Urinary bladder (tissue), 4 donors: ENCODE results near the gene KCNT1. TPM values are rescaled to one million over a fixed set of nuclear protein-coding genes. Genes with fewer than 3 reads are reported as not detected.

ENCODE experiments used
- DNase-seq: peaks from one replicate; pipeline ENCODE4 v3.0.0-alpha.2; 2015; ENCODE audit errors: extremely low spot score
- H3K27ac ChIP-seq: one replicate; pipeline ENCODE4 v1.5.1; 2013; ENCODE audit warnings: low read depth, mild to moderate bottlenecking, moderate library complexity
- H3K36me3 ChIP-seq: one replicate; pipeline ENCODE4 v1.6.1; 2013; ENCODE audit warnings: mild to moderate bottlenecking, moderate library complexity; ENCODE audit not compliant: insufficient read depth
- H3K4me1 ChIP-seq: one replicate; pipeline ENCODE4 v1.6.1; 2013; ENCODE audit warnings: mild to moderate bottlenecking, moderate library complexity; ENCODE audit not compliant: insufficient read depth
- H3K4me3 ChIP-seq: one replicate; pipeline ENCODE4 v1.5.1; 2013; ENCODE audit warnings: low read depth, low read length
- WGBS: extraction: QIAGEN DNeasy Blood & Tissue Kit; methylation state at CpG from one replicate; pipeline ENCODE4 v1.1.7; 2013; 5-methylcytosine and 5-hydroxymethylcytosine counted together
- polyA plus RNA-seq: library from polyadenylated mRNA; stranded (reverse); fragments of 200-250 nt; gene quantifications from one replicate; pipeline ENCODE4 v1.2.3, GENCODE V29; 2013
- total RNA-seq: library from RNA; depleted of rRNA; stranded (reverse); fragments of >200 nt; gene quantifications from one replicate; pipeline ENCODE4 v1.2.3, GENCODE V29; 2014
- donor health status: healthy with polysubstance abuse.
- donor health status: healthy.

Gene KCNT1
- total and polyA plus RNA-seq, 2 donors, result 0.37 to 0.58 TPM

- Histone ChIP-seq H3K4me3 (no peak overlapping the region), H3K4me1 (no peaks in the 10 kb centered on the region), H3K27ac (no peak overlapping the region), H3K36me3 (no peaks in the 10 kb centered on the region)
- 63% methylated on average over 16 of the region's 16 CpGs for WGBS
- no peak for DNase-seq
These were observed 21.9 kb upstream of the KCNT1 start for GRCh38 chr9:135680056-135680455.

GRCh38 chr9:135681161-135681560 is 20.8 kb upstream of the KCNT1 start:
- Histone ChIP-seq H3K36me3 (no peaks in the 10 kb centered on the region), H3K4me1 (no peaks in the 10 kb centered on the region), H3K4me3 (no peak overlapping the region), H3K27ac (no peak overlapping the region)
- DNase-seq, result no peak
- WGBS, result 86% methylated on average over 5 of the region's 5 CpGs

- Histone ChIP-seq H3K27ac (no peak overlapping the region), H3K36me3 (no peaks in the 10 kb centered on the region), H3K4me3 (no peak overlapping the region), H3K4me1 (no peaks in the 10 kb centered on the region)
- no peak for DNase-seq
- 53% methylated on average over 15 of the region's 15 CpGs for WGBS
These were observed 18.5 kb upstream of the KCNT1 start for GRCh38 chr9:135683401-135684034.

GRCh38 chr9:135684691-135685090 is 17.3 kb upstream of the KCNT1 start:
- no peaks in the 10 kb centered on the region for H3K4me1 ChIP-seq
- 75% methylated on average over 17 of the region's 17 CpGs for WGBS
- DNase-seq, result no peak
- no peak overlapping the region for H3K27ac ChIP-seq
- no peaks in the 10 kb centered on the region for H3K36me3 ChIP-seq
- no peak overlapping the region for H3K4me3 ChIP-seq

GRCh38 chr9:135687216-135687615 is 14.8 kb upstream of the KCNT1 start:
- Histone ChIP-seq H3K4me1 (no peaks in the 10 kb centered on the region), H3K4me3 (no peak overlapping the region), H3K36me3 (no peaks in the 10 kb centered on the region), H3K27ac (no peak overlapping the region)
- DNase-seq, result no peak
- WGBS, result 89% methylated on average over 15 of the region's 15 CpGs

DNA sequence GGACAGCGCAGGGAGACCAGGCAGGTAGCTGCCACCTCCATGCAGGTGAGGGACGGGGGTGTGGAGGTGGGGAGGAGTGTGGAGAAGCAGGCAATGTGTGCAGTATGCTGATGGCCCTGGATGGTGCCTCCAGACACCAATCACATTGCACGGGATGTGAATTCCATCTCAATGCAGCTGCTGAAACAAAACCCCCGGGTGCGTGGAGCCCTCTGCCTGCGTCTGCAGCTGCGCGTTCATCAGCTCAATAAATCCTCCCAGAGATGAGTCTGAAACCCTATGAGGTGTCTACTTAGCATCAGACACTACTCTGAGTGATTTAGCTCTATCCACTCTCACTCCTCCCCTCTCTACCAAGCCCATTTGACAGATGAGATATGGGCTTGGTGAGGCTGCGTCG is 13.0 kb upstream of the KCNT1 start:
- 77% methylated on average over 10 of the region's 10 CpGs for WGBS
- Histone ChIP-seq H3K4me3 (no peak overlapping the region), H3K36me3 (no peaks in the 10 kb centered on the region), H3K4me1 (no peaks in the 10 kb centered on the region), H3K27ac (no peak overlapping the region)
- no peak for DNase-seq

- no peak overlapping the region for H3K27ac ChIP-seq
- H3K36me3 ChIP-seq, result no peaks in the 10 kb centered on the region
- WGBS, result 92% methylated on average over 19 of the region's 19 CpGs
- H3K4me1 ChIP-seq, result no peaks in the 10 kb centered on the region
- no peak overlapping the region for H3K4me3 ChIP-seq
- DNase-seq, result no peak
These were observed 11.0 kb upstream of the KCNT1 start for GRCh38 chr9:135690836-135691570.

DNA sequence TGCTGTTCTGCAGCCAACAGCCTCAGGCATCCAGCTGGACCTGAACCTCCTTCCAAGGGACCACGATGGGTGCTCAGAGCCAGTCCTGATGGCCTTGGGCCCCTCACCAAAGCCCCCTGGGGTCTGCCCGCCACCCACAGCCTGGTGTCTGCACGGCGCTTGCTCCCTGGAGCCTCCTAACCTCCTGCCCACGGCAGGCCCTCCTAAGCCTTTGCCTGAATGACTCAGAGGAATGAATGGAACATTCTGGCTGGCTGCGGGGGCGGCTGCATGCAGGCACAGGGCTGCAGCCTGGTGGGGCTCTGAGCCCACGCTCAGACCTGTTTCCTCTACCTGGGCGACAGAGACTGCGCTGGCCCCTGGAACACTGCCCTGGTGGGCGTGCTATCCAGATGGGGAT is 9.6 kb upstream of the KCNT1 start:
- WGBS, result 74% methylated on average over 11 of the region's 11 CpGs
- no peaks in the 10 kb centered on the region for H3K36me3 ChIP-seq
- H3K4me3 ChIP-seq, result no peak overlapping the region
- no peak overlapping the region for H3K27ac ChIP-seq
- no peaks in the 10 kb centered on the region for H3K4me1 ChIP-seq
- DNase-seq, result no peak

DNA sequence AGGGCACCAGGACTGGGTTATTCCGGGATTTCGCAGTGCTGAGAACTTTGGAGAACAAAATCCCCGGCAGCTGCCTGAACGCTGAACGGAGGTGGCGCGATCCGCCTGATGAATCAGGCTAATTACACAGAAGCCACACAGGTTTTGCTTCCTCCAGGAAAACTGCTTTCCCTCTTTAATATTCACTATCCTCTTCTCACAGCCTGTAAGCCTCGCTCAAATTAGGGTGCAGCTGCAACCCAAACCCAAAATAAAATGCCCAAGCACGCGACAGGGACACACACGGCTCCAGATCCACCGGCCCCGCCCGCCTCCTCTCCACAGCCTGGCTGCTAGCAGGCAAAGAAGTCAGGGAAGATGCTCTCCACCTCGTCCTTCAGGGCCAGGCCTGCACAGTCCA is 8.7 kb upstream of the KCNT1 start:
- 71% methylated on average over 16 of the region's 16 CpGs for WGBS
- DNase-seq, result no peak

GRCh38 chr9:135693771-135694170 is 8.2 kb upstream of the KCNT1 start:
- no peak for DNase-seq
- H3K4me3 ChIP-seq, result no peak overlapping the region
- 82% methylated on average over 11 of the region's 11 CpGs for WGBS
- H3K36me3 ChIP-seq, result no peaks in the 10 kb centered on the region
- no peaks in the 10 kb centered on the region for H3K4me1 ChIP-seq
- no peak overlapping the region for H3K27ac ChIP-seq

More for the DNA sequence above, 8.7 kb upstream of the KCNT1 start:
- Histone ChIP-seq H3K36me3 (no peaks in the 10 kb centered on the region), H3K27ac (no peak overlapping the region), H3K4me1 (no peaks in the 10 kb centered on the region), H3K4me3 (no peak overlapping the region)

DNA sequence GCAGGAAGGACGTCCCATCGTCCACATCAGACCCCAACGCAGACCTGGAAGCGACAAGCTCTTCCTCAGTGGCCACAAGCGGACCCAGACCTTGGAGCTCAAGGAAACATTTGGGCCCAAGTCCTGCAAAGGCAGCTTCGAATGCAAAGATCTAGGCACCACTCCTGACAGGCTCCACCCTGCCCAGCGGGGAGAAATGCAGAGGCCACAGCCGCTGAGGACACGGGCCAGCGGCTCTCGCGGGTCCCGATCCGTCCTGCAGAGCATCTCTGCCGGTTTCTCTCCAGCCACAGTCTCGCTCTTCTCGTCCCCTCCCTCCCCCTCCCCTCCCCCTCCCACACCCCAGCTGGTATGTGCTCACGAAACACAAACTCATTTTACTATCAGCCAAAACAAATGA is 7.6 kb upstream of the KCNT1 start:
- Histone ChIP-seq H3K4me3 (no peak overlapping the region), H3K36me3 (no peaks in the 10 kb centered on the region), H3K27ac (no peak overlapping the region), H3K4me1 (no peaks in the 10 kb centered on the region)
- WGBS, result 46% methylated on average over 18 of the region's 18 CpGs
- DNase-seq, result no peak

DNA sequence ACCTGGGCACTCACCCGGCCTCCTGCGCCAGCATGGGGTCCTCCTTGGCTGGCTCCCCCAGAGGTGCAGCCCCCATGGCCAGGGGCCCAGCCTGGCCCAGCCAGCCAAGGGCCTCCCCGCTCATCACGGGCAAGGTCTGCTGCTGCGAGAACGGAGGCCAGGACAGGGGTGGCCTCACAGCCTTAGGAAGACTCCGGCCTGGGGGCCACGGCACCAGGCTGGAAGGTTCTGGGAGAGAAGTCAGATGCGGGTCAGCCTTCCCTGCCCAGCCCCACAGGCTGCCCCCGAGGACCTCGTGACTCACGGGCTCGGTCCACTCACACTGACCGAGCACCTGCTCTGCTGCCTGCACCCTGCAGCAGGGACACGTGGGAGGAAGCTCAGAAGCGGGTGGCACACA is 6.9 kb upstream of the KCNT1 start:
- H3K36me3 ChIP-seq, result no peaks in the 10 kb centered on the region

GRCh38 chr9:135695642-135696041 is 6.3 kb upstream of the KCNT1 start:
- Histone ChIP-seq H3K4me1 (no peaks in the 10 kb centered on the region), H3K27ac (no peak overlapping the region), H3K36me3 (no peaks in the 10 kb centered on the region), H3K4me3 (no peak overlapping the region)
- 77% methylated on average over 12 of the region's 12 CpGs for WGBS
- no peak for DNase-seq

More for the DNA sequence above, 6.9 kb upstream of the KCNT1 start:
- Histone ChIP-seq H3K4me3 (no peak overlapping the region), H3K4me1 (no peaks in the 10 kb centered on the region), H3K27ac (no peak overlapping the region)
- DNase-seq, result no peak
- WGBS, result 86% methylated on average over 16 of the region's 16 CpGs

DNA sequence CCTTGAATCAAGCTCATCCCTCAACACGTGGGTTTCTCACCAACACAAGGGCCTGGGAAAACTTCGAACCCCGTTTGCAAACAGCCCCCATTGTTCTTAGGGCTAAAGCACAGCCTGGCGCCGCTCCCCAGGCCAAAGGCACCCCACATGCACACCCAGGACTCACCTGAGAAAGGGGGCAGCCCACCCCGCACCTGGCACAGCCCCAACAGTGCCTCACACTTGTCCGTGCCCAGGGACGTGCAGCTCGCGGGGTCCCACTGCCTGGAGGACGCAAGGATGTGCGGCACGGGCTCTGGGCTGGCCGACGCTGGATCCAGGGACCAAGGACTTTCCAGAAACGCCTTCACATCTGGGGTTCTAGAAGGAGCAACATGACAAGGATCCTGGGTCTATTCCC is 5.5 kb upstream of the KCNT1 start:
- WGBS, result 77% methylated on average over 16 of the region's 16 CpGs
- no peak overlapping the region for H3K4me3 ChIP-seq
- no peak for DNase-seq
- H3K36me3 ChIP-seq, result no peaks in the 10 kb centered on the region
- no peaks in the 10 kb centered on the region for H3K4me1 ChIP-seq
- no peak overlapping the region for H3K27ac ChIP-seq
